Ureter (tissue), 1 donor: ENCODE results near the gene ZFHX3. TPM values are rescaled to one million over a fixed set of nuclear protein-coding genes. Genes with fewer than 3 reads are reported as not detected.
A peak's percentile ranks its signal among the peaks of the same experiment; 100 is the strongest.
"Not testable (repeated sequence)": the region's sequence is repeated elsewhere in the genome, so short reads cannot be mapped to it uniquely, and the experiment has no call there.

Experiments used
- DNase-seq: peaks from one replicate; pipeline ENCODE4 v3.0.0-alpha.2; 2020; ENCODE audit warnings: low spot score
- total RNA-seq: library from RNA; stranded (reverse); gene quantifications from one replicate; pipeline ENCODE4 v1.2.4, GENCODE V29; 2023
- donor health status: DM: yes; HTN: yes; CAD: no.

The ZFHX3 gene
- total RNA-seq, 1 donor from 2014 or later = 60.8 TPM

- DNase-seq = no peak
These were observed 47.7 kb downstream of the ZFHX3 start for GRCh38 chr16:73000020-73000906.

GRCh38 chr16:72999541-73000019 is 48.3 kb downstream of the ZFHX3 start:
- DNase-seq = no peak

DNA sequence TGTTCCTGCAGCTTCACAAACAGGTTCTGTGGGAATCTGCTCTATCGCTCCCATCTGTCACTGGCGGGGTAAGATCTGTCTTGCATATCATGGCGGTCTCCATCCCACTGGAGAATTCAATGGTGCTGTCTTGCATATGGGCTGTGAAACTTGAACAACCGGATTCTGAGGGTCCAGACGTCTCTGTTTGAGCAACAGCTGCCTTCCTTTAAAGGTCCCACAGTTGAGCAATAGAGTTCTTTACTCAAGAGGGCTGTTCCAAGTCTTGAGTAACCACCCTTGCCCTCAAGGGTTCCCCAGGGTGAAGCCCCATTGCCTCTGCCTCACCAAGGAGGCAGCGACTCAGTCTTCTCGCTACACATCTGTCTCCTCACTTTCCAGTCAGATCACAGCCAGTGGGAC is 50.8 kb downstream of the ZFHX3 start:
- DNase-seq = peak; percentile 84

DNA sequence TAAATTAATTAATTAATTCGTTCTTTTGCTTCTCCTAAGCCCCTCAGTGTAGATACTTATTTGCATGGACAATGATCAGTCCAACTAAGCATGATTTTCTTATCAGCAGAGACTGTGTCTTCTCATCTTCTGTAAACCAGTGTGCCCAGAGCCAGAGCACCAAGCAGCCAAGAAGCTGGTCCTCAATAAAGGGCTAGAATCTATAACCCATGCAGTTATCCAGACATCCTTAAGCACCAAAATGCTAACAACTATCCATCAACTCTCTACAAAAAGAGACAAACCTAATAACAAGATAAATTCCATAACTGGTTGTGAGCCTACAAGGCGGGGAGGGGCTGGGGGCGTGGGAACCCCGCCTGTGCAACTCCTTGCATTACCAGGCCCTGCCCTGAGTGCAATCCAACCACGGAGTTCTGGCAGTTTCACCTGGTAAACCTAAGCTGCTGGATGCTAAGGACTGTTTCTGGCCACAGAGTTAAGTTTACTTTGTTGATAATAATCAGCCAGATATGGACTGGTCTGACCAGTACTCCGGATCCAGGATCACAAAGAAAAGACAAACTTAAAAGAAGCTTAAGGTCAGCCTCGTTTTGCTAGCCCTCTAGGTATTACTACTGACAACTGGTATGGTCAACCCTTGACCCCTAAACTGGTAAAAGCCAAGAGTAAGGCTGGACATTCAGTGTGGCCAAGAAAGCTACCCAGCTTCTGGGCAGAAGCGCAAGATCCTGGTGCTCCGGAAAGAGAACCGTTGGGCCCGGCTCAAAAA is 51.5 kb downstream of the ZFHX3 start:
- no peak for DNase-seq

DNA sequence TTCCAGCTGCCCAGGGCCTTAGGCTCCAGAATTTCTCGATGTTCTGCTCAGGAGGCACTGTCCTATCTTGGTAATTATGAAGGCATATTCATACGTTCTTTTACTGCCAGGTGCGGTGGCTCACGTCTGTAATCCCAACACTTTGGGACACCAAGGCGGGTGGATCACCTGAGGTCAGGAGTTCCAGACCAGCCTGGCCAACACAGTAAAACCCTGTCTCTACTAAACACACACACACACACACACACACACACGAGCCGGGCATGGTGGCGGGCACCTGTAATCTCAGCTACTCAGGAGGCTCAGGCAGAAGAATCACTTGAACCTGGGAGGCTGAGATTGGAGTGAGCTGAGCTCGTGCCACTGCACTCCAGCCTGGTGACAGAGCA is 52.1 kb downstream of the ZFHX3 start:
- DNase-seq = not testable (repeated sequence)

GRCh38 chr16:72995151-72995881 is 52.6 kb downstream of the ZFHX3 start:
- DNase-seq = no peak

GRCh38 chr16:72992142-72992601 is 55.8 kb downstream of the ZFHX3 start:
- DNase-seq = no peak

GRCh38 chr16:72991644-72992043 is 56.3 kb downstream of the ZFHX3 start:
- no peak for DNase-seq

- DNase-seq = no peak
These were observed 56.7 kb downstream of the ZFHX3 start for GRCh38 chr16:72991211-72991610.

DNA sequence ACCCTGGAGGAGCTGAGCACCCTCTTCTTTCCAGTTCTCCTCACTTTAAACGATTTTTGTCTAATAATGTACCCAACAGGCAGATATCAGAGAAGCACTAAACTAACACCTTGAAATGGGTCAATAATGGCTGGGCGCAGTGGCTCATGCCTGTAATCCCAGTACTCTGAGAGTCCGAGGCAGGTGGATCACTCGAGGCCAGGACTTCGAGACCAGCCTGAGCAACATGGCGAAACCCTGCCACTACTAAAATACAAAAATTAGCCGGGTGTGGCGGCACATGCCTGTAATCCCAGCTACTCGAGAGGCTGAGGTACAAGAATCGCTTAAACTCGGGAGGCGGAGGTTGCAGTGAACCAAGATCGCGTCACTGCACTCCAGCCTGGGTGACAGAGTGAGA is 57.4 kb downstream of the ZFHX3 start:
- DNase-seq = no peak

DNA sequence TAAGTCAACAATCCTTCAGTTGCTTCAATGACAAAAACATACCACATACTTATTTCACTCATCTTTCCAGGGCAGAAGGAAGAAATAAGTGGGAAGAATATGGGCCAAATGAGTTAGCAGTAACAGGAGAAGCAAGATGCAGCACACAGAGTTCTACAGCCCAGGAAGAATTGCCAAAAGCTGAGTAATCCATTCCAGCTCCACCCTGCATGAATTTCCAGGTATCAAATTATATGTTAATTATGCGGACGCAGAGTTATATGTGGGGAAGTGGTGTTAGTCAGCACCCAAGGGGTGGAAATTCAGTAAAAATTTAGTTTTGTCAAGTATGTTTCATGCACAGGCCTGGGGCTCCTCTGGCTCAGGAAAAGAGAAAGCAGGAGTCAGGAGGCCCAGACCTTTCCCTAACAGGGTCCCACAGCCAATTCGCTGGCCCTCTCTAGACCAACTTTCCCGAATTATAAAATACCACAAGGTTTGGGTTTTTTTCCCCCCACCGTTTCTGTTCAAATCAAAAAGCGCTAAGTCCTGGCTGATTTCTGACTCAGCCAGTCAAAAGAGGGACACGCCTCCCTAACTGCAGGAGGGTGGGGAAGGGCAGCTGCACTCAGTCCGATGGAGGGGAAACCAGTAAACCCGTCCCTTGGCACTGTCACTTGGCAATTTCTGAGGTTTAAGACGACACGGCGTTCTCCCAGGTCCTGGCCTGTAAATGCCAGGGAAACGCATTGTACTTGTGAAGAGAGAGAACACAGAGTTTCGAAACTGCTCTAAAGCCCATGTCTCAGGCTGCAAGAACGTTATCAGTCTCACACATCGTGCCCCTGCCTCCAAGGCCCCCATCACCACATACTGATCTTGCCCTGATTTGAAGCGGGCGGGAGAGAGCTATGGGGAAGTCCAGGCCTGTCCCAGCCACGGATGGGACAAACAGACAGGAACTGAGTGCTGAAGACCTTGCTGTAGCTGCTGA is 58.1 kb downstream of the ZFHX3 start:
- peak; percentile 86 for DNase-seq

DNA sequence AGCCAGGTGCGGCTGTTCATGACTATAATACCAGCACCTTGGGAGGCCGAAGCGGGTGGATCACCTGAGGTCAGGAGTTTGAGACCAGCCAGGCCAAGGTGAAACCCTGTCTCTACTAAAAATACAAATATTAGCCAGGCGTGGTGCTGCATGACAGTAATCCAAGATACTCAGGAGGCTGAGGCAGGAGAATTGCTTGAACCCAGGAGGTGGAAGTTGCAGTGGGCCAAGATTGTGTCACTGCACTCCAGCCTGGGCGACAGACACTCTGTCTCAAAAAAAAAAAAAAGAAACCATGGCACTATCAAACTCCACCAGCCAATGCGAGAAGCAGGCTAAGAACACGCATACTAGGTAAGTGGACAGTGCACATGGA is 58.7 kb downstream of the ZFHX3 start:
- not testable (repeated sequence) for DNase-seq

GRCh38 chr16:72988569-72988968 is 59.4 kb downstream of the ZFHX3 start:
- no peak for DNase-seq

DNA sequence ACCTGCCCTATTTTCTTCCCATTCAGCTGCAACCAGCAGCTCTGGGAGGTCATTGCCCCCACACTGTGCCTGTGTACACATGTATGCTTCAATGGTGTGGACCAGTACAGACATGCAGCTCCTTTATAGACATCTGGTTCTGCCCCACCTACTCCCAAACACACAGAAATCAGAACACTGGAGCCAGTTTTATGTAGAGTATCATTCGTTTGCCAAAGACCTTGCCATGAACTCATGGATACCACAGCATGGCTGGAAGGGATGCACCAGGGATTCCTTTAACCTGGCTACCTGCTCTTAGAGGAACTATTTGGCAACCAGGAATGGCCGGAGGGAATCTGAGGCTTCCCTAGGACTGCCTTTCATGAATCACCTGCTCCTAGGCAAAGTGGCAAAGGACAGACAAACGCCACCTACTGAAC is 60.4 kb downstream of the ZFHX3 start:
- DNase-seq = no peak

GRCh38 chr16:72985995-72986394 is 61.9 kb downstream of the ZFHX3 start:
- peak; percentile 58 for DNase-seq

DNA sequence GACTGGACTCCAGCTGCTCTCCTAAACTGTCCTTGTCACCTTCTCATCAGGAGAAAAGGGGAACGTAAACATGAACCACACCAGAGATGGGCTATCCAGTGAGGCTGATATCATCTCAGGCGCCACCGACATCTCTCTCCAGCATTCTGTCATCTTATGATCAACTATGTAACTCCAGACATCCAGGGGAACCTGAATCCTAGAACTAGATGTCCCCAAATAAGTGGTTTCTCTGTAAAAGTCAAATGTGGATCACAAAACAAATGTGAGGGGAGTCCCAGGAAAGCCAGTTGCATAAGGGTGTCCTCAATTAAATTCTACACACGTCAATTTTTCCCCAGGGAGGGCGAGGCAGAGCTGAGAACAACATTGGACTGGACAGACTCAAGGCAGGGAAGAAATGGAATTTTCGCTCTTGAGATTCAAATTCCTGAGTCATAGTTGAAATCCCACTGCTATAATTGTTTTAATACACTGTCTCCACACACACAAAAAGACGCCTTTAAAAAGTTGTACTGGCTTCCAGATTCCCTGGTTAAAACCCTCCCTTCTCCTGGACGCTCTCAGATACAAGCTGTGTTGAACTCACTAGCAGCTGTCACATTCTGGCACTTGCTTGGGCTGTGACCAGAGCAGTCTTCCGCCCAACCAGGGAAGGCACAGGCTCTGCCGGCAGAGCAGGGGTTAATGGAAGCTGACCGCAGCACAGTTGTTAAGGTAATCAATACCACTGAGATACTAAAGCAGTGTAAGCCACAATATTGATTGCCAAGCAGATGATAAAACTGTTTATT is 62.6 kb downstream of the ZFHX3 start:
- DNase-seq = no peak

GRCh38 chr16:72983728-72984350 is 64.1 kb downstream of the ZFHX3 start:
- peak; percentile 61 for DNase-seq

- DNase-seq = no peak
These were observed 64.7 kb downstream of the ZFHX3 start for GRCh38 chr16:72983241-72983640.

GRCh38 chr16:72979974-72980373 is 68.0 kb downstream of the ZFHX3 start:
- no peak for DNase-seq
